GM19238 (cell line): Measurements from ENCODE around the gene FARS2.
"Not testable (repeated sequence)": the region's sequence is repeated elsewhere in the genome, so short reads cannot be mapped to it uniquely, and the experiment has no call there.

ENCODE experiments used
- DNase-seq: peaks from one replicate; pipeline ENCODE4 v3.0.0; 2011; ENCODE audit warnings: low spot score; ENCODE audit not compliant: insufficient read length

Gene FARS2

GRCh38 chr6:5529733-5530132 lies 268.4 kb downstream of the FARS2 start:
- DNase-seq: no peak

- no peak for DNase-seq
These were observed 269.8 kb downstream of the FARS2 start for GRCh38 chr6:5531161-5531560.

- DNase-seq: no peak
These were observed 270.6 kb downstream of the FARS2 start for GRCh38 chr6:5531853-5532375.

GRCh38 chr6:5532941-5533340 lies 271.6 kb downstream of the FARS2 start:
- DNase-seq: no peak

GRCh38 chr6:5534643-5535042 lies 273.3 kb downstream of the FARS2 start:
- DNase-seq: no peak

- DNase-seq: no peak
These were observed 275.3 kb downstream of the FARS2 start for GRCh38 chr6:5536644-5537043.

GRCh38 chr6:5537132-5537531 lies 275.8 kb downstream of the FARS2 start:
- no peak for DNase-seq

- no peak for DNase-seq
These were observed 276.7 kb downstream of the FARS2 start for GRCh38 chr6:5537967-5538366.

GRCh38 chr6:5540370-5540769 lies 279.1 kb downstream of the FARS2 start:
- DNase-seq: no peak

GRCh38 chr6:5541025-5541424 lies 279.7 kb downstream of the FARS2 start:
- no peak for DNase-seq

- no peak for DNase-seq
These were observed 280.6 kb downstream of the FARS2 start for GRCh38 chr6:5541751-5542432.

GRCh38 chr6:5547556-5547955 lies 286.2 kb downstream of the FARS2 start:
- no peak for DNase-seq

- no peak for DNase-seq
These were observed 289.3 kb downstream of the FARS2 start for GRCh38 chr6:5550631-5551030.

- DNase-seq: no peak
These were observed 290.9 kb downstream of the FARS2 start for GRCh38 chr6:5552243-5552642.

GRCh38 chr6:5553767-5554166 lies 292.5 kb downstream of the FARS2 start:
- no peak for DNase-seq

- DNase-seq: no peak
These were observed 292.9 kb downstream of the FARS2 start for GRCh38 chr6:5554226-5554625.

- no peak for DNase-seq
These were observed 294.7 kb downstream of the FARS2 start for GRCh38 chr6:5556011-5556410.

- no peak for DNase-seq
These were observed 296.2 kb downstream of the FARS2 start for GRCh38 chr6:5557506-5557905.

- DNase-seq: no peak
These were observed 298.3 kb downstream of the FARS2 start for GRCh38 chr6:5559651-5560050.

- no peak for DNase-seq
These were observed 301.0 kb downstream of the FARS2 start for GRCh38 chr6:5562277-5562676.

GRCh38 chr6:5563086-5563485 lies 301.8 kb downstream of the FARS2 start:
- no peak for DNase-seq

GRCh38 chr6:5564746-5565145 lies 303.4 kb downstream of the FARS2 start:
- DNase-seq: not testable (repeated sequence)

- DNase-seq: no peak
These were observed 304.7 kb downstream of the FARS2 start for GRCh38 chr6:5565971-5566370.

GRCh38 chr6:5566718-5567117 lies 305.4 kb downstream of the FARS2 start:
- no peak for DNase-seq
